Skeletal muscle satellite cell (primary cell): ENCODE results near the gene GAREM2.
"Not testable (repeated sequence)": the region's sequence is repeated elsewhere in the genome, so short reads cannot be mapped to it uniquely, and the experiment has no call there.

ENCODE experiments used
- H3K27me3 ChIP-seq: 2 replicates; pipeline ENCODE4 v1.7.0; 2013; ENCODE audit warnings: low read length; ENCODE audit not compliant: control insufficient read depth, insufficient read depth
- H3K36me3 ChIP-seq: 2 replicates; pipeline ENCODE4 v1.7.0; 2013; ENCODE audit warnings: mild to moderate bottlenecking, control low read depth, low read length; ENCODE audit not compliant: insufficient read depth
- H3K4me1 ChIP-seq: 2 replicates; pipeline ENCODE4 v1.7.0; 2013; ENCODE audit warnings: low read length; ENCODE audit not compliant: control insufficient read depth, insufficient read depth
- H3K4me2 ChIP-seq: 2 replicates; pipeline ENCODE4 v1.7.0; 2013; ENCODE audit warnings: mild to moderate bottlenecking, low read length
- H3K4me3 ChIP-seq: 2 replicates; pipeline ENCODE4 v1.7.0; 2013; ENCODE audit warnings: low read length
- H3K9ac ChIP-seq: 2 replicates; pipeline ENCODE4 v1.7.0; 2013; ENCODE audit warnings: mild to moderate bottlenecking, low read depth, low read length, moderate library complexity
- H3K9me3 ChIP-seq: replicated peaks from 2 replicates; pipeline ENCODE4 v1.7.0; 2013; ENCODE audit warnings: mild to moderate bottlenecking, control low read depth, low read length

The GAREM2 gene

GRCh38 chr2:26148501-26148900 lies 24.4 kb upstream of the GAREM2 start:
- Histone ChIP-seq H3K9me3 (no peaks in the 10 kb centered on the region), H3K36me3 (no peaks in the 10 kb centered on the region), H3K4me2 (no peak overlapping the region), H3K4me1 (no peaks in the 10 kb centered on the region), H3K9ac (no peak overlapping the region), H3K4me3 (no peak overlapping the region), H3K27me3 (peaks cover 11% of the 10 kb centered on the region)

GRCh38 chr2:26150243-26150642 lies 22.6 kb upstream of the GAREM2 start:
- H3K36me3 ChIP-seq: no peaks in the 10 kb centered on the region
- peaks cover 11% of the 10 kb centered on the region for H3K27me3 ChIP-seq
- H3K4me1 ChIP-seq: no peaks in the 10 kb centered on the region
- H3K9ac ChIP-seq: no peak overlapping the region
- no peak overlapping the region for H3K4me2 ChIP-seq
- H3K4me3 ChIP-seq: no peak overlapping the region
- no peaks in the 10 kb centered on the region for H3K9me3 ChIP-seq

GRCh38 chr2:26157580-26157979 lies 15.3 kb upstream of the GAREM2 start:
- H3K4me2 ChIP-seq: no peak overlapping the region
- H3K4me3 ChIP-seq: no peak overlapping the region
- H3K27me3 ChIP-seq: no peaks in the 10 kb centered on the region
- H3K4me1 ChIP-seq: no peaks in the 10 kb centered on the region
- H3K36me3 ChIP-seq: no peaks in the 10 kb centered on the region
- no peaks in the 10 kb centered on the region for H3K9me3 ChIP-seq
- no peak overlapping the region for H3K9ac ChIP-seq

- H3K4me2 ChIP-seq: no peak overlapping the region
- no peak overlapping the region for H3K9ac ChIP-seq
- H3K9me3 ChIP-seq: no peaks in the 10 kb centered on the region
- peaks cover 3% of the 10 kb centered on the region for H3K27me3 ChIP-seq
- no peaks in the 10 kb centered on the region for H3K4me1 ChIP-seq
- no peak overlapping the region for H3K4me3 ChIP-seq
- no peaks in the 10 kb centered on the region for H3K36me3 ChIP-seq
Measured at GRCh38 chr2:26161926-26162325, 11.0 kb upstream of the GAREM2 start.

GRCh38 chr2:26162963-26163362 lies 9.9 kb upstream of the GAREM2 start:
- no peaks in the 10 kb centered on the region for H3K4me1 ChIP-seq
- no peak overlapping the region for H3K4me3 ChIP-seq
- H3K4me2 ChIP-seq: no peak overlapping the region
- no peaks in the 10 kb centered on the region for H3K9me3 ChIP-seq
- no peaks in the 10 kb centered on the region for H3K36me3 ChIP-seq
- peaks cover 3% of the 10 kb centered on the region for H3K27me3 ChIP-seq
- no peak overlapping the region for H3K9ac ChIP-seq

GRCh38 chr2:26164231-26164630 lies 8.7 kb upstream of the GAREM2 start:
- Histone ChIP-seq H3K27me3 (peaks cover 3% of the 10 kb centered on the region), H3K4me2 (no peak overlapping the region), H3K4me3 (no peak overlapping the region), H3K36me3 (no peaks in the 10 kb centered on the region), H3K4me1 (no peaks in the 10 kb centered on the region), H3K9ac (no peak overlapping the region), H3K9me3 (no peaks in the 10 kb centered on the region)

- Histone ChIP-seq H3K36me3 (no peaks in the 10 kb centered on the region), H3K4me2 (no peak overlapping the region), H3K9me3 (no peaks in the 10 kb centered on the region), H3K9ac (no peak overlapping the region), H3K4me1 (no peaks in the 10 kb centered on the region), H3K27me3 (peaks cover 3% of the 10 kb centered on the region), H3K4me3 (no peak overlapping the region)
Measured at GRCh38 chr2:26164641-26165211, 8.2 kb upstream of the GAREM2 start.

GRCh38 chr2:26165403-26165802 lies 7.5 kb upstream of the GAREM2 start:
- no peak overlapping the region for H3K9ac ChIP-seq
- no peaks in the 10 kb centered on the region for H3K4me1 ChIP-seq
- H3K4me2 ChIP-seq: no peak overlapping the region
- no peak overlapping the region for H3K4me3 ChIP-seq
- no peaks in the 10 kb centered on the region for H3K9me3 ChIP-seq
- peaks cover 3% of the 10 kb centered on the region for H3K27me3 ChIP-seq
- no peaks in the 10 kb centered on the region for H3K36me3 ChIP-seq

GRCh38 chr2:26166541-26166940 lies 6.3 kb upstream of the GAREM2 start:
- H3K9me3 ChIP-seq, H3K27me3 ChIP-seq, H3K4me1 ChIP-seq, H3K4me2 ChIP-seq, H3K9ac ChIP-seq, H3K4me3 ChIP-seq, H3K36me3 ChIP-seq: not testable (repeated sequence)

- Histone ChIP-seq H3K4me2 (no peak overlapping the region), H3K4me3 (no peak overlapping the region), H3K27me3 (peaks cover 20% of the 10 kb centered on the region), H3K9me3 (no peaks in the 10 kb centered on the region), H3K36me3 (no peaks in the 10 kb centered on the region), H3K9ac (no peak overlapping the region), H3K4me1 (no peaks in the 10 kb centered on the region)
Measured at GRCh38 chr2:26168785-26169184, 4.1 kb upstream of the GAREM2 start.

GRCh38 chr2:26169226-26169625 lies 3.7 kb upstream of the GAREM2 start:
- H3K9me3 ChIP-seq: no peaks in the 10 kb centered on the region
- peaks cover 23% of the 10 kb centered on the region for H3K27me3 ChIP-seq
- no peak overlapping the region for H3K9ac ChIP-seq
- H3K4me1 ChIP-seq: no peaks in the 10 kb centered on the region
- H3K4me2 ChIP-seq: no peak overlapping the region
- H3K4me3 ChIP-seq: no peak overlapping the region
- H3K36me3 ChIP-seq: no peaks in the 10 kb centered on the region

- Histone ChIP-seq H3K9me3 (no peaks in the 10 kb centered on the region), H3K4me2 (no peak overlapping the region), H3K36me3 (no peaks in the 10 kb centered on the region), H3K27me3 (peaks cover 26% of the 10 kb centered on the region), H3K4me1 (no peaks in the 10 kb centered on the region), H3K4me3 (no peak overlapping the region), H3K9ac (no peak overlapping the region)
Measured at GRCh38 chr2:26169681-26170414, 3.0 kb upstream of the GAREM2 start.
